H7 (cell line): ENCODE measurements around the gene TSSK2. TPM values are rescaled to one million over a fixed set of nuclear protein-coding genes. Genes with fewer than 3 reads are reported as not detected.

Experiments used
- DNase-seq: peaks from one replicate; pipeline ENCODE4 v3.0.0; 2012
- H3K27me3 ChIP-seq: 2 replicates; pipeline ENCODE4 v1.6.0; 2011; ENCODE audit warnings: mild to moderate bottlenecking, low read length; ENCODE audit not compliant: control insufficient read depth, insufficient read depth
- H3K36me3 ChIP-seq: replicated peaks from 2 replicates; pipeline ENCODE4 v1.5.1; 2011; ENCODE audit warnings: low read length; ENCODE audit not compliant: control insufficient read depth, insufficient read depth
- H3K4me3 ChIP-seq: 2 replicates; pipeline ENCODE4 v1.5.1; 2011; ENCODE audit warnings: low read depth, mild to moderate bottlenecking, control low read depth, low read length, moderate library complexity; ENCODE audit not compliant: insufficient read depth
- total RNA-seq: library from RNA; depleted of rRNA; stranded (reverse); fragments of >200 nt; shearing (Covaris generic); gene quantifications from 2 replicates; pipeline ENCODE4 v1.2.3, GENCODE V29; 2014

The TSSK2 gene
- total RNA-seq, 1 experiment from 2014 or later = not detected

GRCh38 chr22:19137384-19138216 lies 6.5 kb downstream of the TSSK2 start:
- DNase-seq = no peak
- peaks cover 41% of the 10 kb centered on the region for H3K36me3 ChIP-seq
- no peaks in the 10 kb centered on the region for H3K27me3 ChIP-seq
- H3K4me3 ChIP-seq = no peak overlapping the region

GRCh38 chr22:19138217-19139000 lies 7.3 kb downstream of the TSSK2 start:
- Histone ChIP-seq H3K4me3 (no peak overlapping the region), H3K27me3 (no peaks in the 10 kb centered on the region), H3K36me3 (peaks cover 41% of the 10 kb centered on the region)
- no peak for DNase-seq

GRCh38 chr22:19139001-19139356 lies 7.9 kb downstream of the TSSK2 start:
- H3K27me3 ChIP-seq = no peaks in the 10 kb centered on the region
- DNase-seq = no peak
- H3K4me3 ChIP-seq = no peak overlapping the region
- peaks cover 38% of the 10 kb centered on the region for H3K36me3 ChIP-seq

GRCh38 chr22:19139974-19140373 lies 8.9 kb downstream of the TSSK2 start:
- peaks cover 36% of the 10 kb centered on the region for H3K36me3 ChIP-seq
- H3K27me3 ChIP-seq = no peaks in the 10 kb centered on the region
- H3K4me3 ChIP-seq = no peak overlapping the region
- DNase-seq = no peak

- Histone ChIP-seq H3K27me3 (peaks cover 12% of the 10 kb centered on the region), H3K36me3 (peaks cover 31% of the 10 kb centered on the region), H3K4me3 (no peak overlapping the region)
- no peak for DNase-seq
These were observed 11.3 kb downstream of the TSSK2 start for GRCh38 chr22:19142394-19142793.

GRCh38 chr22:19143212-19143611 lies 12.1 kb downstream of the TSSK2 start:
- no peak for DNase-seq
- Histone ChIP-seq H3K36me3 (peaks cover 30% of the 10 kb centered on the region), H3K27me3 (peaks cover 20% of the 10 kb centered on the region), H3K4me3 (no peak overlapping the region)

GRCh38 chr22:19143967-19144400 lies 12.9 kb downstream of the TSSK2 start:
- Histone ChIP-seq H3K36me3 (peaks cover 25% of the 10 kb centered on the region), H3K27me3 (peaks cover 28% of the 10 kb centered on the region), H3K4me3 (peak overlapping the region; percentile 91)
- no peak for DNase-seq

GRCh38 chr22:19146215-19146968 lies 15.3 kb downstream of the TSSK2 start:
- H3K27me3 ChIP-seq = peaks cover 50% of the 10 kb centered on the region
- no peak overlapping the region for H3K4me3 ChIP-seq
- DNase-seq = no peak
- H3K36me3 ChIP-seq = peaks cover 9% of the 10 kb centered on the region

- no peak overlapping the region for H3K4me3 ChIP-seq
- H3K36me3 ChIP-seq = peaks cover 4% of the 10 kb centered on the region
- DNase-seq = peak; percentile 77
- peaks cover 59% of the 10 kb centered on the region for H3K27me3 ChIP-seq
These were observed 16.2 kb downstream of the TSSK2 start for GRCh38 chr22:19147195-19147780.

- H3K36me3 ChIP-seq = no peaks in the 10 kb centered on the region
- H3K4me3 ChIP-seq = peak overlapping the region; percentile 43; the same call in 1 of the 2 replicates
- DNase-seq = no peak
- peaks cover 68% of the 10 kb centered on the region for H3K27me3 ChIP-seq
These were observed 17.4 kb downstream of the TSSK2 start for GRCh38 chr22:19148417-19149046.

- DNase-seq = peak; percentile 91
- no peaks in the 10 kb centered on the region for H3K36me3 ChIP-seq
- H3K27me3 ChIP-seq = peaks cover 70% of the 10 kb centered on the region
- peak overlapping the region; percentile 43 for H3K4me3 ChIP-seq
These were observed 18.2 kb downstream of the TSSK2 start for GRCh38 chr22:19149047-19149883.

GRCh38 chr22:19149991-19150390 lies 18.9 kb downstream of the TSSK2 start, which contains the start of gene GSC2:
TSS of gene GSC2 (minus strand) at chr22:19150292. CDS start at chr22:19150283, 9 bp downstream.
- Histone ChIP-seq H3K36me3 (no peaks in the 10 kb centered on the region), H3K27me3 (peaks cover 72% of the 10 kb centered on the region), H3K4me3 (peak within 1 kb of the TSS; percentile 43)
- DNase-seq = peak; percentile 86
